HG03521 (cell line): ENCODE measurements around the gene SPATA2.

Experiments
- ATAC-seq: cut with Tn5 transposase; IDR thresholded peaks from one replicate; pipeline ENCODE4 v1.9.1; 2021; ENCODE audit warnings: mild to moderate bottlenecking, moderate library complexity; ENCODE audit not compliant: unreplicated experiment

Gene SPATA2

GRCh38 chr20:49886571-49887213 is 28.6 kb downstream of the SPATA2 start:
- ATAC-seq: no peak

GRCh38 chr20:49885558-49886332 is 29.6 kb downstream of the SPATA2 start:
- no peak for ATAC-seq

GRCh38 chr20:49883246-49883802 is 32.0 kb downstream of the SPATA2 start:
- no peak for ATAC-seq

GRCh38 chr20:49882171-49882970 is 33.0 kb downstream of the SPATA2 start:
- no peak for ATAC-seq

- ATAC-seq: no peak
These were observed 34.4 kb downstream of the SPATA2 start for GRCh38 chr20:49880724-49881445.

- no peak for ATAC-seq
These were observed 35.2 kb downstream of the SPATA2 start for GRCh38 chr20:49880177-49880576.

GRCh38 chr20:49878977-49879376 is 36.4 kb downstream of the SPATA2 start:
- no peak for ATAC-seq

- no peak for ATAC-seq
These were observed 37.9 kb downstream of the SPATA2 start for GRCh38 chr20:49877386-49877921.

- ATAC-seq: no peak
These were observed 40.6 kb downstream of the SPATA2 start for GRCh38 chr20:49874696-49875095.

GRCh38 chr20:49872056-49872455 is 43.3 kb downstream of the SPATA2 start:
- no peak for ATAC-seq

GRCh38 chr20:49871391-49871948 is 43.9 kb downstream of the SPATA2 start:
- no peak for ATAC-seq

GRCh38 chr20:49870261-49870660 is 45.1 kb downstream of the SPATA2 start:
- ATAC-seq: no peak

GRCh38 chr20:49868964-49869363 is 46.4 kb downstream of the SPATA2 start:
- no peak for ATAC-seq

- ATAC-seq: no peak
These were observed 46.8 kb downstream of the SPATA2 start for GRCh38 chr20:49868538-49868937.

- ATAC-seq: no peak
These were observed 47.7 kb downstream of the SPATA2 start for GRCh38 chr20:49867453-49868215.

GRCh38 chr20:49866051-49866450 is 49.3 kb downstream of the SPATA2 start:
- no peak for ATAC-seq

GRCh38 chr20:49865559-49865958 is 49.8 kb downstream of the SPATA2 start:
- no peak for ATAC-seq

- no peak for ATAC-seq
These were observed 51.7 kb downstream of the SPATA2 start for GRCh38 chr20:49863666-49864065.

GRCh38 chr20:49862607-49863200 is 52.6 kb downstream of the SPATA2 start:
- ATAC-seq: no peak
